Uterus (tissue), 2 donors: ENCODE results near the gene SCYGR8.

Experiments
- POLR2A ChIP-seq, 2 donors: fragments of 450-650 bp; IDR thresholded peaks; one replicate each; pipeline ENCODE4 v1.6.1; 2016; ENCODE audit warnings: antibody characterized with exemption in 2 of 2, mild to moderate bottlenecking in 1 of 2, moderate library complexity in 1 of 2
- TF ChIP-seq, protein P1 (sequence below), 4 experiments: fragments of 200-600 bp in 2 of 4; fragments of 450-650 bp in 2 of 4; sonication (generic) in 2 of 4; IDR thresholded peaks; one replicate each; pipeline ENCODE4 v1.5.1; 2016 to 2019; ENCODE audit warnings: antibody characterized with exemption in 4 of 4, mild to moderate bottlenecking in 2 of 4, moderate library complexity in 1 of 4

DNA sequence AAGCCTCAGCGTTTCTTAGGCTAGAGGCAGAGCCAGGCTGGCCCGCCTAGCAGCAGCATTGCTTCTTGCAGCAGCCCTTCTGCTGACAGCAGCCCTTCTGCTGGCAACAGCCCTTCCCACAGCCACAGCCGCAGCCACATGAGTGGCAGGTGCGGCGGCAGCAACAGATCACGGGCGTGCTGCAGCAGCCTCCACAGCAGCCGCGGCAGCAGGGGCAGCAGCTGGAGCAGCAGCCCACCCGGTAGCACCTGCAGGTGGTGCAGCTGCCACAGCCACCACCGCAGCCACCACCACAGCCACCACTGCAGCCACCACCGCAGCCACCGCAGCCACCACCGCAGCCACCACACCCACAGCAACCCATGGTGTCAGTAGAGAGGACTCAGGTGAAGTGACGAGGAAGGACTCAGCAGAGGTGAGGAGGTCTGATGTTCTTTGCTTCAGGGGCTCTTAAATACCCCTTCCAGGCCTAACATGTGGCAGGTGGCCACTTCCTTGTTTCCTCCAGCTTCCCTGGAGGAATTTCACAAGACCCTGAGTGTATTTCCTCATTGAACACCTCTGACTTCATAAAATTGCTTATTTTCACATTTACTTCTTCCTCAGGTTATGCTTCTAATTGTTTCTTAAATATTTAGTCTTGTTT, 21.2 kb upstream of the SCYGR8 start, which contains the start of gene SCYGR6:
- no peak for TF ChIP-seq POLR2A (IDR thresholded peaks at IDR 0.05)
- TF ChIP-seq, protein P1, sequence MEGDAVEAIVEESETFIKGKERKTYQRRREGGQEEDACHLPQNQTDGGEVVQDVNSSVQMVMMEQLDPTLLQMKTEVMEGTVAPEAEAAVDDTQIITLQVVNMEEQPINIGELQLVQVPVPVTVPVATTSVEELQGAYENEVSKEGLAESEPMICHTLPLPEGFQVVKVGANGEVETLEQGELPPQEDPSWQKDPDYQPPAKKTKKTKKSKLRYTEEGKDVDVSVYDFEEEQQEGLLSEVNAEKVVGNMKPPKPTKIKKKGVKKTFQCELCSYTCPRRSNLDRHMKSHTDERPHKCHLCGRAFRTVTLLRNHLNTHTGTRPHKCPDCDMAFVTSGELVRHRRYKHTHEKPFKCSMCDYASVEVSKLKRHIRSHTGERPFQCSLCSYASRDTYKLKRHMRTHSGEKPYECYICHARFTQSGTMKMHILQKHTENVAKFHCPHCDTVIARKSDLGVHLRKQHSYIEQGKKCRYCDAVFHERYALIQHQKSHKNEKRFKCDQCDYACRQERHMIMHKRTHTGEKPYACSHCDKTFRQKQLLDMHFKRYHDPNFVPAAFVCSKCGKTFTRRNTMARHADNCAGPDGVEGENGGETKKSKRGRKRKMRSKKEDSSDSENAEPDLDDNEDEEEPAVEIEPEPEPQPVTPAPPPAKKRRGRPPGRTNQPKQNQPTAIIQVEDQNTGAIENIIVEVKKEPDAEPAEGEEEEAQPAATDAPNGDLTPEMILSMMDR (IDR thresholded peaks at IDR 0.05) = no peak
